ENCODE measurements around the gene PLAAT2. TPM values are rescaled to one million over a fixed set of nuclear protein-coding genes. Genes with fewer than 3 reads are reported as not detected.

The PLAAT2 gene
- total and polyA plus RNA-seq, 2 experiments from 2014 or later = 0.77 to 1.9 TPM

- H3K27me3 ChIP-seq = no peaks in the 10 kb centered on the region
- DNase-seq (ENCODE audit: low spot score) = peak; percentile 61
- H3K4me3 ChIP-seq = no peak overlapping the region
- H3K9me2 ChIP-seq (replicated peaks; ENCODE audit: insufficient read depth) = no peaks in the 10 kb centered on the region
- no peaks in the 10 kb centered on the region for H3K79me2 ChIP-seq
- no peaks in the 10 kb centered on the region for H3K9me3 ChIP-seq (ENCODE audit: low read depth)
- H4K20me1 ChIP-seq (ENCODE audit: insufficient read depth, poor library complexity, severe bottlenecking) = no peaks in the 10 kb centered on the region
- no peaks in the 10 kb centered on the region for H3K36me3 ChIP-seq (replicated peaks; ENCODE audit: insufficient read depth, low read depth)
- WGBS (ENCODE audit: low lambda C conversion rate, missing lambda C conversion rate) = 67% methylated on average over 10 of the region's 10 CpGs
- no peak for TF ChIP-seq CTCF (IDR thresholded peaks at IDR 0.05; ENCODE audit: poor library complexity)
- no peak for TF ChIP-seq EZH2phosphoT487 (IDR thresholded peaks at IDR 0.05; ENCODE audit: low read depth, severe bottlenecking, unreplicated experiment)
- TF ChIP-seq EZH2 (IDR thresholded peaks at IDR 0.05; ENCODE audit: borderline replicate concordance) = no peak
- H2AFZ ChIP-seq = peak overlapping the region; percentile 49
- peak overlapping the region; percentile 68 for H3K4me2 ChIP-seq
- H3K27ac ChIP-seq = peak overlapping the region; percentile 92
- H3K4me1 ChIP-seq (ENCODE audit: insufficient read depth) = peaks cover 18% of the 10 kb centered on the region
These were observed 11.8 kb upstream of the PLAAT2 start for GRCh38 chr11:63574856-63575602.

- Histone ChIP-seq H3K27me3 (no peaks in the 10 kb centered on the region), H3K36me3 (replicated peaks; ENCODE audit: insufficient read depth, low read depth) (no peaks in the 10 kb centered on the region), H4K20me1 (ENCODE audit: insufficient read depth, poor library complexity, severe bottlenecking) (no peaks in the 10 kb centered on the region), H3K4me3 (no peak overlapping the region), H3K79me2 (no peaks in the 10 kb centered on the region), H3K27ac (peak overlapping the region; percentile 92), H3K4me1 (ENCODE audit: insufficient read depth) (peaks cover 18% of the 10 kb centered on the region), H3K4me2 (peak overlapping the region; percentile 68), H3K9me2 (replicated peaks; ENCODE audit: insufficient read depth) (no peaks in the 10 kb centered on the region), H2AFZ (peak overlapping the region; percentile 49), H3K9me3 (ENCODE audit: low read depth) (no peaks in the 10 kb centered on the region)
- TF ChIP-seq EZH2phosphoT487 (IDR thresholded peaks at IDR 0.05; ENCODE audit: low read depth, severe bottlenecking, unreplicated experiment) = no peak
- no peak for TF ChIP-seq CTCF (IDR thresholded peaks at IDR 0.05; ENCODE audit: poor library complexity)
- no peak for TF ChIP-seq EZH2 (IDR thresholded peaks at IDR 0.05; ENCODE audit: borderline replicate concordance)
- DNase-seq (ENCODE audit: low spot score) = peak; percentile 87
- whole genome bisulfite sequencing (ENCODE audit: low lambda C conversion rate, missing lambda C conversion rate) = 51% methylated on average over 15 of the region's 15 CpGs
These were observed 11.0 kb upstream of the PLAAT2 start for GRCh38 chr11:63573881-63574855.

GRCh38 chr11:63572026-63572688, 9.0 kb upstream of the PLAAT2 start:
- no peak overlapping the region for H3K4me3 ChIP-seq
- WGBS (ENCODE audit: low lambda C conversion rate, missing lambda C conversion rate) = 88% methylated on average over 2 of the region's 3 CpGs
- no peak overlapping the region for H3K27ac ChIP-seq
- H3K4me2 ChIP-seq = no peak overlapping the region
- no peaks in the 10 kb centered on the region for H3K9me2 ChIP-seq (replicated peaks; ENCODE audit: insufficient read depth)
- no peaks in the 10 kb centered on the region for H3K27me3 ChIP-seq
- no peak for TF ChIP-seq EZH2phosphoT487 (IDR thresholded peaks at IDR 0.05; ENCODE audit: low read depth, severe bottlenecking, unreplicated experiment)
- no peak for TF ChIP-seq EZH2 (IDR thresholded peaks at IDR 0.05; ENCODE audit: borderline replicate concordance)
- no peak for TF ChIP-seq CTCF (IDR thresholded peaks at IDR 0.05; ENCODE audit: poor library complexity)
- H4K20me1 ChIP-seq (ENCODE audit: insufficient read depth, poor library complexity, severe bottlenecking) = no peaks in the 10 kb centered on the region
- H3K9me3 ChIP-seq (ENCODE audit: low read depth) = no peaks in the 10 kb centered on the region
- no peaks in the 10 kb centered on the region for H3K36me3 ChIP-seq (replicated peaks; ENCODE audit: insufficient read depth, low read depth)
- peaks cover 29% of the 10 kb centered on the region for H3K4me1 ChIP-seq (ENCODE audit: insufficient read depth)
- no peak overlapping the region for H2AFZ ChIP-seq
- no peak for DNase-seq (ENCODE audit: low spot score)
- no peaks in the 10 kb centered on the region for H3K79me2 ChIP-seq

Data from hepatocyte (in vitro differentiated cells).